ENCODE measurements around the gene ZNF579. TPM values are rescaled to one million over a fixed set of nuclear protein-coding genes. Genes with fewer than 3 reads are reported as not detected.

The ZNF579 gene
- total and polyA plus RNA-seq, 9 of the 15 experiments (the other 6 are each of a cell fraction or from before 2014, with no cell fraction given) = 0.06 to 15.9 (median 1.6) TPM

DNA sequence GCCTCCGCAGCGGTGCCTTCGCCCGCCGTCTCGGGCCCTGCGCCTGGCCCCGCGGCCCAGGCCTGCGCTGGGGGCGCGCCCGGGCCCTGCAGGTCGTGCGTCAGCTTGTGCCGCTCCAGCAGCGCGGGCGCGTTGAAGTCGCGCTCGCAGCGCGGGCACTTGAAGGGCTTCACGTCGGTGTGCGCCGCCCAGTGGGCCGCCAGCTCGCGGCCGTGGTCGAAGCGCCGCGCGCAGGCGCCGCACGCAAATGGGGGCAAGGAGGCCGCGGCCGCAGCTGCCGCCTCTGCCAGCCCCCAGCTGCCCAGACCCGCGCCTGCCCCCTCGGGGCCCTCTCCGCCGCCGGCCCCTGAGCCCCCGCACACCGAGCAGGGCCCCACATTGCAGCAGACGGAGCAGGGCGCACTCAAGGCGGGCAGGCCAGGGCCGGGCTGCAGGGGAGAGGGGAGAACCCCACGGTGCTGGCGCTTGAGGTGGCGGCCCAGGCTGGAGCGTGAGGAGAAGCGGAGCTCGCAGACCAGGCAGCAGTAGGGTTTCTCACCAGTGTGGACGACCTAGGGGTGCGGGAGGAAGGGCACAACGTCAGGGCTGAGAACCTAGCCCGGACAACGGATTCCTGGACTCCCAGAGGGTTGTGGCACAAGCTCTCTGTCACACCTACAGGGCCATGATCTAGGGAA lies 12.6 kb upstream of the ZNF579 start:
- no peak overlapping the region for H3K4me3 ChIP-seq
- no peak overlapping the region for H3K9ac ChIP-seq (ENCODE audit: insufficient read depth in 1 of 2, low read depth in 2 of 2, low read length in 2 of 2)
- peaks cover 3% of the 10 kb centered on the region; the same call in 1 of the 2 replicates for H3K9me3 ChIP-seq (replicated peaks; ENCODE audit: control insufficient read depth, insufficient read depth, low read depth, low read length)
- TF ChIP-seq RBM22 (IDR thresholded peaks at IDR 0.05; ENCODE audit: low read depth, low read length, poor library complexity, severe bottlenecking) (no peak), RBM17 (IDR thresholded peaks at IDR 0.05; ENCODE audit: borderline replicate concordance, low read depth, low read length) (no peak), ELF4 (CRISPR knock-in tag; IDR thresholded peaks at IDR 0.05) (no peak), LARP7 (IDR thresholded peaks at IDR 0.05) (no peak), KAT7 (CRISPR knock-in tag; IDR thresholded peaks at IDR 0.05; ENCODE audit: borderline replicate concordance) (no peak)
- no peak overlapping the region for H3K4me2 ChIP-seq (ENCODE audit: insufficient read depth, low read length)
- in situ Hi-C loops (cut with MboI) (no loop called here), intact Hi-C loops (cut with micrococcal nuclease) (no loop called here)
- WGBS (ENCODE audit: insufficient coverage, low coverage, missing lambda C conversion rate) = 94% methylated on average over 22 of the region's 68 CpGs
- no peaks in the 10 kb centered on the region for H3K9me1 ChIP-seq (ENCODE audit: control insufficient read depth, insufficient read depth, low read length)
- H3K79me2 ChIP-seq (ENCODE audit: control insufficient read depth, insufficient read depth, low read length) = peaks cover 1% of the 10 kb centered on the region; the same call in 1 of the 3 replicates
- FAIRE-seq (no peak), DNase-seq (ENCODE audit: extremely low read depth in 1 of 4, low spot score in 3 of 4) (no peak), ATAC-seq (no peak)
- ChIA-PET CTCF (ENCODE audit: low intra/inter-chr PET ratio) (no interaction called here), POLR2A (no interaction called here)
- no peak overlapping the region for H2AFZ ChIP-seq (ENCODE audit: low read depth, low read length)
- peaks cover 39% of the 10 kb centered on the region; the same call in 2 of the 3 replicates for H3K36me3 ChIP-seq (ENCODE audit: control insufficient read depth, insufficient read depth, low read length)
- BruUV-seq (replicated peaks) = no TSS peak
- H4K20me1 ChIP-seq (replicated peaks; ENCODE audit: control insufficient read depth, insufficient read depth, low read length) = no peaks in the 10 kb centered on the region
- peaks cover 6 to 28% of the 10 kb centered on the region in 2 experiments; a peak in 3 of 5 replicates for H3K4me1 ChIP-seq (replicated peaks in 1 of 2; ENCODE audit: control insufficient read depth in 2 of 2, insufficient read depth in 2 of 2, low read length in 2 of 2)
- H3K27ac ChIP-seq (ENCODE audit: extremely low read depth, low read depth, low read length) = no peak overlapping the region
- no peaks in the 10 kb centered on the region for H3K27me3 ChIP-seq (ENCODE audit: control insufficient read depth in 2 of 2, insufficient read depth in 2 of 2, low read length in 2 of 2)

All from K562 (cell line).